NCI-H1048 (cell line): ENCODE data around the gene PTPRN2.

Experiments used
- DNase-seq: peaks from one replicate; lab custom pipeline; 2025; lab: John Stamatoyannopoulos, UW

PTPRN2 gene

DNA sequence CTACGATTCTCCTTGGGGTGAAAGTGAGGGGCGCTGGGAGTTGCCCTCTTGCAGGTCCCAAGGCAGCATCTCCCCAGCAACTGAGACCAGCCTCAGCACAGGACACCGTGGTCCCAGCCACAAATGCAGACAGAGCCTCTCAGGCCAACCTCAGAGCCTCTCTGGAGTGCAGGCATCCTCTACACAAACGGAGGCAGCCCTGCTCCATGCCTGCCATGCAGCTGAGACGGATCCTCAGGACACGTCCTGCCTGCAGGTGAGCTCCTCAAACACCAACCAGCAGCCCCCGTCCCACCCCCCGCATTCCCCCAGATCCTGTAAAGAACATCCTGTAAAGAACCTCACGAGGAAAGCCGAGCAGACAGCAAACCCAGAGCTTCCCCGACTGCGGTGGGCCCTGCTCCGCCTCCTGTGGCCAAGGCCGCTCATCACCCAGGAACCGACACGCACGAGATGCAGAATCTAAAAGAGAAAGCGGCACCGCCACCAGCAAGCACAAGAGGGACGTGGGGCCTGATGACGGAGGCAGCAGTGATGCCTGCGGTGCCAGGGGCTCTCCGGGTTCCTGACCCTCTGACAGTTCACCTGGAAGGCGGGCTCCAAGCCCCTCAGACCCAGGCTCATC lies 186.9 kb downstream of the PTPRN2 start:
- no peak for DNase-seq

DNA sequence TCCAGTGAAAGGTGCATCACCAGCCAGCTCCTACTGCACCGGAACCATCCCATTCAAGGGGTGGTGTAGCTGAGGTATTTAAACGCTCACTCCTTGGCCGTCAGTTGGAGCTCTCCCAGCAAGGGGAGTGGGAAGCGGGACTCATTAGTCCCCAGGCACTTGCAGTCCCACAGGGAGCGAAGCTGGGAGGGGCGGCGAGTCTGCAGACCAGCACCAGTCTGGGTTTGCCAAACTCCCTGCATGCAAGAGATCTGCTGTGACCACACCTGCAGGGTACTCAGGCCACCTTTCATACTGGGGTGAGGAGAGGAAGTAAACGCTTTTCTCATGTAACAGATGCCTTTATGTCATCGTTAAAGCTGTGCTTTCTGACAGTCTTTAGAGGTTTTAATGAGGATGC lies 187.9 kb downstream of the PTPRN2 start:
- DNase-seq, result no peak

DNA sequence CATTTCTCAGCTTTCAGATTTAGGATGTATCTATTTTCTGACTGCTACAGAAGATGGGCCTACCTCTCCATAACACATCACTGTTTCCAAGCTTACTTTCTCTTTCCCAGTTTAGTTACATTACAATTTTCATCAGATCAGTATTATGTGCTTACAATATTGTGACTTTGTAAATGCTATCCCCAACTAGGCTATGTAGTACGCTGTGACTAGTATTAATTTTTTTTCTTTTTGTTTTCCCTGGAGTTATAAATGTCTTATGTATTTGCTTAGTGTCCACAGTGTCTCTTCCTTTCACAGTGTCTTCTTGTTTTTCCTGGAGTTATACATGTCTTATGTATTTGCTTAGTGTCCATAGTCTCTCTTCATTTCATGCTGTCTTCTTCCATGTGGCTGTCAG lies 188.9 kb downstream of the PTPRN2 start:
- DNase-seq, result no peak

- no peak for DNase-seq
Observed at GRCh38 chr7:158397885-158398284, 189.7 kb downstream of the PTPRN2 start.

DNA sequence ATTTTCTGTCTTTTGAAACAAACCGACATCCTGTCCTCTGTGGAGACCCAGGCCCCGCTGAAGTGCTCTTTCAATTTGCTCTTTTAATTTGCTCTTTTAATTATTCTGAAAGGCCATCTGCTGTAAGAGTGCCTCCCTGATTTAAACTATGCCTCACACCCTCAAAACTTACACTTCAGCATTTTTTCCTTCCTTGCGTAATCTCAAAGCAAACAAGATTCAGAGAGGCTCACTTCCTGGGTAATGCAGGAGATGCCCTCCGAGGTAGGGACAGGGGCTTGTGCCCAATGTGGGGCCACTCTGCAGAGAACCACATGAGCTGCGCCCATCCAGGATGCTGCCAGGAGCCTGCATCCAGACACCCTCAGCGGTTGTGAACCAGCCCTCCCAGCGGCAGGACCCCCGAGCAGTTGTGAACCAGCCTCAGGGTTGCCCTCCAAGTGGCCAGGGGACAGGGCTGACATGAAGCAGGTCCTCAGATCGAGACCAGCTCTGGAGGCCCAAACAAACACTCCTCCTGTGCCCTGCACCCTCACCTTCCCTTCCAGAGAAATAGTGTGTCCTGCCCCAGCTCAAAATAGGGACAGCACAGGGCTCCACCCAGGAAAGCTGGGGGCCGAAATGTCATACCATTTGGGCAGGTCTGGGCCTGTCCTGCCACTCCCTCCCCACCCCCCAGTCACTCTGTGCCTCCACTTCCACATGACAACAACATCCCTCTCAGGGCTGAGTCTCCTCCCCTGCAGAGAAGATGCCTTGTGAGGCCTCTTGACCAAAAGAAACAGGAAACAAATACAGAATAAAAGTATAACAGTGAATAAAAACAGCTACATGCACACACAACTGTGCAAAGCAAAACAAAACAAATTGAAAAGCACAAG lies 190.4 kb downstream of the PTPRN2 start:
- DNase-seq, result no peak

- DNase-seq, result no peak
Observed at GRCh38 chr7:158396301-158396905, 191.2 kb downstream of the PTPRN2 start.

GRCh38 chr7:158395780-158396278 lies 191.8 kb downstream of the PTPRN2 start:
- DNase-seq, result no peak

- no peak for DNase-seq
Observed at GRCh38 chr7:158395349-158395748, 192.3 kb downstream of the PTPRN2 start.

GRCh38 chr7:158394936-158395335 lies 192.7 kb downstream of the PTPRN2 start:
- DNase-seq, result no peak

GRCh38 chr7:158393926-158394625 lies 193.5 kb downstream of the PTPRN2 start:
- DNase-seq, result no peak

- no peak for DNase-seq
Observed at GRCh38 chr7:158392251-158392650, 195.4 kb downstream of the PTPRN2 start.

DNA sequence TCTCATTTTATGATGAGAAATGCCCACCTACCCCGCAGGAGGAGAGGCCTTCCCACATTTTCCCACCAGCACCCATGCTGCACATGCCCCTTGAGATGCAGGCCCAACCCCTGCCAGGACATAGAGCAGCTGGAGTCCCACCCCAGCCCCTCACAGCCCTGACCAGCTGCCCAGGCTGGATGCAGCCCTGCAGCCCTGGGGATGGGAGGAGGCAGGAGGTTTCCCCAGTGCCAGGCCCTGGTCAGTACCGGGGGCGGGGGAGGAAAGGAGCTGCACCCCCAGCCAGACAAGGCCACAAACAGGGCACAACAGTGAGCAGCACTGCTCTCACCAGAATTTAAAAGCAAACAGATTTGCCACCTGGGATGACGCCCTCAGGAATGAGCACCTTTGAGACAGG lies 196.1 kb downstream of the PTPRN2 start:
- DNase-seq, result no peak

DNA sequence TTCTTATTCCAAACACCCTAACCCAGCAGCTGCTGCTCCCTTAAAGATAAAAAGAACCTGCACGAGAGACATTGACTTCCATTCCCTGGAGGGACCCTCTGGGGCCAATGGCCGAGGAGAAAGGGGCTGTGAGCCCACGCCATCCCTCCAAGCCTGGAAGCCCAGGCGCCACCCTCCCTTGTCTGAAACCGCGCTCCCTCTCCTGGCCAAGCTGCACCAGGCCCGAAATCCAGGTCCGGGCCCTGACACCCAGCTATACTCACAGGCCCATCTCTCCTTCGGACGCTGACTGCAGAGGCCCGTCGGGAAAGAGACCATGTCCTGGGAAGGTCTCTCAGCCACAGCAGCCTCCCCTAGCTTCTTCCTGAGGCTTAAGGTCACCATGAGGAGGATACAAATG lies 196.5 kb downstream of the PTPRN2 start:
- no peak for DNase-seq

DNA sequence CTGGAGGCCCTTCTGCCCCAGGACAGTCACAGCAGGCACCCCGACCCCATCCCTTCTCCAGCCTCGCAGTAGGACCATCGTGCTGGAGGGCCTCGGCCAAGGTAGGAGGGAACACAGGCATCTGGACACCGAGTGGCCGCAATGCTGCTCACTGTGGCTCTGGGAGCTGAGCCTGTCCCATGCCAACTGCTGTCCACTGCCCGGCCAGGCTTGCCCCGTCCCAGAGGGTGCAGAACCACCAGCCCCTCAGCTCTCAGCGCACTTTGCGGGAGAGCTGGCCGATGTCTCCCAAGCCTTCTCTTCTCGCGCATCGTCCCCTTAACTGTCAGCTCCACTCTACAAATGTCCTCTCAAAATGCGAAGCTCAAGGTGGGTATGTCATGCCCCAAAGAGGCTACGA lies 197.2 kb downstream of the PTPRN2 start:
- no peak for DNase-seq

DNA sequence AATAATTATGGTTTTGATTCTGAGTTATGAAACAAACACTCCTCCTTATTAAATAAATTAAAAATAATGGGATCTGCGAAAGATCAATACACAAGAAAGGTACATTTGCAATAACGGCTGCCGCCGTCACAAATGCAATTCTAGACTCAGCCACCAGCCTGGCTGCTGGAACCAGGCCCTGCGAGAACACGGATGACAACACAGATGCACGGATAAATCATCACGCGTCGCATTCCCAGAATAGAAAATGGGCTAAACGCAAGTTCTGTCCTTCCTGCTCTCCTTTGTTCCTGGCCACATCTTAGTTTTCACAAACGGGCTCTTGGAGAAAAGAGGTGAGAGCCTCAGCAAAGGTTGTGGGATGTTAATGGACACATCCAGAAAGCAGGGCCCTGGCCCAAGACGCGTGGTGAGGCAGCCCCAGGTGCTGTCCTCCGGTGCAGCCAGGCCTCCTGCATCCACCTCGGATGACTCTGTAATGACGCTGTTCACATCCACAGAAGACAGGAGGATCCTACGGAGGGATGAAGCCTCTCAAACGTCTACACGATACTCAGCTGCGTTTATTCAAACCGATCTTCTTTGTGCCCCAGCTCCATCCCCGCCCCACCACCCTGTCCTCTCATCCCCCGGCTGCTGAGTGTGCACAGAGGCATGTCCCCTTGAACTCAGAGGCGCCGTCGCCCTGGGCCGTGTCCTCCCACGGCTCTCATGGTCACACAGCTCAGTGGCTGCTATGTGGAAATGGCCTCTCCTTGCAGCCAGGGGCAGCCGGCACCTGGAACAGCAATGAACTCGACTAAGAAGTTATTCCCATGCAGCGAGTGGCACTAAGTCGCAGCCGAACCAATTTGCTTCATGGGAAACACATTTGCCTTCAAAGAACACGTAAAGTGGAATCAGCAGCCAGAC lies 197.9 kb downstream of the PTPRN2 start:
- no peak for DNase-seq

DNA sequence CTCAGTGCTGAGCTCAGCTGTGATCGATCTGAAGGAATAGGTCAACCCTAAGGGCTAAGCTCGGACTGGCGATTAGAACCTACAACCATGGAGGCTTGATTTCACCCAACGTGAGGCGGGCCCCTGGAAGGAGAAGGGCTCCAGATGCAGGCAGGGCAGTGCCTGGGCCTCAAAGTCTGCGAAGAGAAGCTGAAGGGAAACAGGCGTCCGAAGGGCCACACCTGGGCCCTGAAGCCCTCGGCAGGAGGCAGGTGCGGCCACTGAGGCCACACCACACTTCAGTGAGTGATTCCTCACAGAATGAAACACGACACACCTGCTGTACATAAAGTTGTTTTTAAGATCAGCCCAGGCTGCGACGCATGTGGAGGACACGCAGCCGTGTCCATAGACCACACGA lies 198.7 kb downstream of the PTPRN2 start:
- no peak for DNase-seq

- no peak for DNase-seq
Observed at GRCh38 chr7:158388072-158388471, 199.6 kb downstream of the PTPRN2 start.

DNA sequence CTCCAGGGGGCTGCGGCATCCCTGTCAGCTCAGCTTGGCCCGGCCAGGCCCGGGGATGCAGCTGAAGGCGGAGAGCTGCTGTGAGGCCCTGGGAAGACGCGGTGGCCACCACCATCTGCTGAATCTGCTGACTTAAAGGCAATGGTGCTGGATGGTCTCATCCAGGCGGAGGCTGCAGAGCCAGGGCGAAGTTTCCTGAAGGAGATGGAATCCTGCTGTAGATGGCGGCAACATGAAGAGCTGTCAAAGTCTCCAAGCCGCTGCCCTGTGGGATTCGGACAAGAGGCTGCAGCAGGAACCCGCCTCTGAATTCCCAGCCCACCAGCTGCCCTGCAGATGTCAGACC lies 200.1 kb downstream of the PTPRN2 start:
- no peak for DNase-seq

GRCh38 chr7:158386866-158387545 lies 200.6 kb downstream of the PTPRN2 start:
- DNase-seq, result no peak

DNA sequence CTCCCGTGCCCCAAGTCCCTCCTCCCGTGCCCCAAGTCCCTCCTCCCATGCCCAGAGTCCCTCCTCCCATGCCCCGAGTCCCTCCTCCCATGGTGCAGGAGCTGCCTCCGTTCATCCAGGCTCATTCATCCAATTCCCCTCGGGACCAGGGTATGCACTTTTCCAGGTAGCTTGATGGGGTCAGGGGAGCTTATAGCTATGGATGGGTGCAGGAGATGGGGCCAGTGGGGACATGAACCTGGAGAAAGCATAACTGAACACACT lies 201.3 kb downstream of the PTPRN2 start:
- no peak for DNase-seq
